Stomach smooth muscle (tissue), 2 donors: ENCODE data around the gene CMIP.

Experiments
- H3K27ac ChIP-seq: one replicate; pipeline ENCODE4 v1.7.0; 2013; ENCODE audit warnings: mild to moderate bottlenecking, low read length, inconsistent platforms
- H3K27me3 ChIP-seq, 2 donors: one replicate each; pipeline ENCODE4 v1.7.0; 2013; ENCODE audit warnings: low read length in 2 of 2; ENCODE audit not compliant: insufficient read depth in 2 of 2, control insufficient read depth in 1 of 2
- H3K36me3 ChIP-seq, 2 donors: one replicate each; pipeline ENCODE4 v1.7.0; 2013; ENCODE audit warnings: low read length in 2 of 2; ENCODE audit not compliant: control insufficient read depth in 2 of 2, insufficient read depth in 2 of 2
- H3K4me1 ChIP-seq: one replicate; pipeline ENCODE4 v1.7.0; 2013; ENCODE audit warnings: low read length; ENCODE audit not compliant: control insufficient read depth, insufficient read depth
- H3K4me3 ChIP-seq, 2 donors: one replicate each; pipeline ENCODE4 v1.7.0; 2013; ENCODE audit warnings: low read length in 2 of 2
- H3K9ac ChIP-seq, 2 donors: one replicate each; pipeline ENCODE4 v1.7.0; 2013; ENCODE audit warnings: low read length in 2 of 2, mild to moderate bottlenecking in 1 of 2
- H3K9me3 ChIP-seq, 2 donors: one replicate each; pipeline ENCODE4 v1.7.0; 2013; ENCODE audit warnings: low read length in 2 of 2; ENCODE audit not compliant: control insufficient read depth in 2 of 2
- donor health status: healthy.
- donor health status: Pancreatic carcinoma.

CMIP gene

GRCh38 chr16:81658373-81658772 lies 213.8 kb downstream of the CMIP start:
- Histone ChIP-seq H3K27me3 (no peaks in the 10 kb centered on the region), H3K4me3 (no peak overlapping the region), H3K4me1 (peaks cover 49% of the 10 kb centered on the region), H3K27ac (peak overlapping the region; percentile 94), H3K9me3 (no peaks in the 10 kb centered on the region), H3K36me3 (peaks cover 34 to 47% of the 10 kb centered on the region in 2 donors), H3K9ac (peak overlapping the region in 1 of 2 donors; percentile 47)

- no peaks in the 10 kb centered on the region for H3K9me3 ChIP-seq
These were observed 214.6 kb downstream of the CMIP start for GRCh38 chr16:81659249-81659648.

GRCh38 chr16:81661082-81661481 lies 216.5 kb downstream of the CMIP start:
- no peak overlapping the region for H3K9ac ChIP-seq
- no peaks in the 10 kb centered on the region for H3K9me3 ChIP-seq
- peaks cover 52 to 59% of the 10 kb centered on the region in 2 donors for H3K36me3 ChIP-seq
- H3K4me3 ChIP-seq = no peak overlapping the region
- no peaks in the 10 kb centered on the region for H3K27me3 ChIP-seq
- H3K27ac ChIP-seq = peak overlapping the region; percentile 49
- H3K4me1 ChIP-seq = peaks cover 30% of the 10 kb centered on the region

More at GRCh38 chr16:81659249-81659648, 214.6 kb downstream of the CMIP start:
- Histone ChIP-seq H3K9ac (no peak overlapping the region), H3K4me1 (peaks cover 48% of the 10 kb centered on the region), H3K27me3 (no peaks in the 10 kb centered on the region), H3K4me3 (no peak overlapping the region), H3K27ac (peak overlapping the region; percentile 94), H3K36me3 (peaks cover 36 to 53% of the 10 kb centered on the region in 2 donors)

- Histone ChIP-seq H3K9ac (no peak overlapping the region), H3K9me3 (no peaks in the 10 kb centered on the region), H3K4me1 (peaks cover 41% of the 10 kb centered on the region), H3K4me3 (no peak overlapping the region), H3K27me3 (no peaks in the 10 kb centered on the region), H3K27ac (peak overlapping the region; percentile 49), H3K36me3 (peaks cover 47 to 53% of the 10 kb centered on the region in 2 donors)
These were observed 219.5 kb downstream of the CMIP start for GRCh38 chr16:81664153-81664552.

- Histone ChIP-seq H3K36me3 (peaks cover 50 to 55% of the 10 kb centered on the region in 2 donors), H3K27ac (peak overlapping the region; percentile 46)
These were observed 221.0 kb downstream of the CMIP start for GRCh38 chr16:81665588-81665987.

GRCh38 chr16:81666113-81666512 lies 221.5 kb downstream of the CMIP start:
- Histone ChIP-seq H3K9ac (no peak overlapping the region), H3K4me1 (peaks cover 36% of the 10 kb centered on the region), H3K27ac (peak overlapping the region; percentile 46), H3K27me3 (no peaks in the 10 kb centered on the region), H3K4me3 (no peak overlapping the region), H3K9me3 (no peaks in the 10 kb centered on the region), H3K36me3 (peaks cover 46 to 55% of the 10 kb centered on the region in 2 donors)

More at GRCh38 chr16:81665588-81665987, 221.0 kb downstream of the CMIP start:
- no peaks in the 10 kb centered on the region for H3K9me3 ChIP-seq
- peaks cover 40% of the 10 kb centered on the region for H3K4me1 ChIP-seq
- no peak overlapping the region for H3K4me3 ChIP-seq
- H3K27me3 ChIP-seq = no peaks in the 10 kb centered on the region
- no peak overlapping the region for H3K9ac ChIP-seq

GRCh38 chr16:81668243-81669097 lies 223.9 kb downstream of the CMIP start:
- H3K27me3 ChIP-seq = no peaks in the 10 kb centered on the region
- H3K4me1 ChIP-seq = peaks cover 27% of the 10 kb centered on the region
- H3K4me3 ChIP-seq = no peak overlapping the region
- no peak overlapping the region for H3K9ac ChIP-seq
- H3K36me3 ChIP-seq = peaks cover 52 to 56% of the 10 kb centered on the region in 2 donors
- H3K27ac ChIP-seq = peak overlapping the region; percentile 49
- H3K9me3 ChIP-seq = no peaks in the 10 kb centered on the region

- H3K9me3 ChIP-seq = no peaks in the 10 kb centered on the region
- H3K9ac ChIP-seq = no peak overlapping the region
- H3K27me3 ChIP-seq = no peaks in the 10 kb centered on the region
- H3K27ac ChIP-seq = no peak overlapping the region
- H3K4me3 ChIP-seq = no peak overlapping the region
- peaks cover 22% of the 10 kb centered on the region for H3K4me1 ChIP-seq
- peaks cover 51 to 53% of the 10 kb centered on the region in 2 donors for H3K36me3 ChIP-seq
These were observed 225.1 kb downstream of the CMIP start for GRCh38 chr16:81669473-81670350.

- H3K4me1 ChIP-seq = peaks cover 28% of the 10 kb centered on the region
- no peak overlapping the region for H3K9ac ChIP-seq
- H3K27me3 ChIP-seq = no peaks in the 10 kb centered on the region
- no peak overlapping the region for H3K27ac ChIP-seq
- H3K9me3 ChIP-seq = no peaks in the 10 kb centered on the region
- peaks cover 37 to 47% of the 10 kb centered on the region in 2 donors for H3K36me3 ChIP-seq
- H3K4me3 ChIP-seq = no peak overlapping the region
These were observed 227.4 kb downstream of the CMIP start for GRCh38 chr16:81671738-81672597.

- H3K4me1 ChIP-seq = peaks cover 25% of the 10 kb centered on the region
These were observed 228.8 kb downstream of the CMIP start for GRCh38 chr16:81673432-81673831.

More at GRCh38 chr16:81673432-81673831, 228.8 kb downstream of the CMIP start:
- H3K9me3 ChIP-seq = no peaks in the 10 kb centered on the region
- H3K36me3 ChIP-seq = peaks cover 37 to 47% of the 10 kb centered on the region in 2 donors
- no peak overlapping the region for H3K4me3 ChIP-seq
- H3K27ac ChIP-seq = no peak overlapping the region
- H3K9ac ChIP-seq = no peak overlapping the region
- H3K27me3 ChIP-seq = no peaks in the 10 kb centered on the region
